ENCODE results near the gene SEC62.

GRCh38 chr3:169948559-169949448 is 17.8 kb upstream of the SEC62 start:
- TF ChIP-seq CTCF (IDR thresholded peaks at IDR 0.05) (no peak), POLR2A (IDR thresholded peaks at IDR 0.05) (no peak)
